Trophoblast cell (in vitro differentiated cells and primary cell): ENCODE results near the gene EMC1.

Source experiments
- DNase-seq, 2 donors: peaks; one replicate each; pipeline ENCODE4 v3.0.0-alpha.2; 2016
- H2AFZ ChIP-seq: 2 replicates; pipeline ENCODE4 v1.6.1; 2013; ENCODE audit warnings: low read length, moderate library complexity, mild to moderate bottlenecking; ENCODE audit not compliant: insufficient read depth, poor library complexity
- H2AK5ac ChIP-seq: 2 replicates; pipeline ENCODE4 v1.6.1; 2013; ENCODE audit warnings: mild to moderate bottlenecking, low read length
- H2BK120ac ChIP-seq: 2 replicates; pipeline ENCODE4 v1.6.1; 2013; ENCODE audit warnings: low read length, mild to moderate bottlenecking, moderate library complexity; ENCODE audit not compliant: insufficient read depth, poor library complexity
- H2BK12ac ChIP-seq: 2 replicates; pipeline ENCODE4 v1.6.1; 2013; ENCODE audit warnings: mild to moderate bottlenecking, low read length, moderate library complexity
- H2BK5ac ChIP-seq: 2 replicates; pipeline ENCODE4 v1.6.1; 2013; ENCODE audit warnings: low read length, low read depth, moderate library complexity, mild to moderate bottlenecking; ENCODE audit not compliant: poor library complexity
- H3K14ac ChIP-seq: 2 replicates; pipeline ENCODE4 v1.6.1; 2013; ENCODE audit warnings: mild to moderate bottlenecking, low read length
- H3K18ac ChIP-seq: 2 replicates; pipeline ENCODE4 v1.6.1; 2013; ENCODE audit warnings: mild to moderate bottlenecking, low read length
- H3K23ac ChIP-seq: 2 replicates; pipeline ENCODE4 v1.6.1; 2013; ENCODE audit warnings: low read length
- H3K27ac ChIP-seq: 2 replicates; pipeline ENCODE4 v1.5.1; 2013; ENCODE audit warnings: low read depth, mild to moderate bottlenecking, inconsistent platforms, low read length, moderate library complexity
- H3K27me3 ChIP-seq: 2 replicates; pipeline ENCODE4 v1.6.1; 2013; ENCODE audit warnings: inconsistent platforms, mild to moderate bottlenecking, low read length, moderate library complexity; ENCODE audit not compliant: insufficient read depth
- H3K36me3 ChIP-seq, 2 experiments: 1 replicate in 1 of 2; 2 replicates in 1 of 2; pipeline ENCODE4 v1.6.1; 2013; ENCODE audit warnings: low read length in 2 of 2, mild to moderate bottlenecking in 2 of 2, moderate library complexity in 1 of 2; ENCODE audit not compliant: insufficient read depth in 2 of 2, control insufficient read depth in 1 of 2
- H3K4ac ChIP-seq: 2 replicates; pipeline ENCODE4 v1.6.1; 2013; ENCODE audit warnings: low read depth, mild to moderate bottlenecking, low read length, moderate library complexity
- H3K4me1 ChIP-seq, 2 experiments: 1 replicate in 1 of 2; 2 replicates in 1 of 2; pipeline ENCODE4 v1.6.1; 2013; ENCODE audit warnings: low read length in 2 of 2, mild to moderate bottlenecking in 2 of 2, moderate library complexity in 1 of 2; ENCODE audit not compliant: insufficient read depth in 2 of 2, control insufficient read depth in 1 of 2
- H3K4me2 ChIP-seq: 2 replicates; pipeline ENCODE4 v1.6.1; 2013; ENCODE audit warnings: inconsistent platforms, mild to moderate bottlenecking, low read length, moderate library complexity
- H3K4me3 ChIP-seq: 2 replicates; pipeline ENCODE4 v1.5.1; 2013; ENCODE audit warnings: mild to moderate bottlenecking, low read depth, low read length, inconsistent platforms
- H3K79me1 ChIP-seq: one replicate; pipeline ENCODE4 v1.6.1; 2013; ENCODE audit warnings: low read length
- H3K79me2 ChIP-seq: 2 replicates; pipeline ENCODE4 v1.6.1; 2013; ENCODE audit warnings: low read length, mild to moderate bottlenecking; ENCODE audit not compliant: control insufficient read depth, insufficient read depth, poor library complexity
- H3K9ac ChIP-seq: 2 replicates; pipeline ENCODE4 v1.6.1; 2013; ENCODE audit warnings: mild to moderate bottlenecking, low read length
- H3K9me3 ChIP-seq: 2 replicates; pipeline ENCODE4 v1.6.1; 2013; ENCODE audit warnings: low read depth, mild to moderate bottlenecking, control low read depth, inconsistent platforms, low read length; ENCODE audit not compliant: insufficient read depth
- H4K12ac ChIP-seq: 2 replicates; pipeline ENCODE4 v1.6.1; 2013; ENCODE audit warnings: low read depth, mild to moderate bottlenecking, low read length, moderate library complexity
- H4K8ac ChIP-seq: 2 replicates; pipeline ENCODE4 v1.6.1; 2013; ENCODE audit warnings: low read depth, mild to moderate bottlenecking, low read length, moderate library complexity
- H4K91ac ChIP-seq: one replicate; pipeline ENCODE4 v1.6.1; 2013; ENCODE audit warnings: low read depth, mild to moderate bottlenecking, low read length, moderate library complexity
- WGBS: extraction: QIAGEN DNeasy Blood & Tissue Kit; methylation state at CpG from one replicate; pipeline ENCODE4 v1.1.7; 2013; ENCODE audit warnings: missing lambda C conversion rate; ENCODE audit not compliant: insufficient read length, insufficient coverage; ENCODE audit errors: extremely low coverage; 5-methylcytosine and 5-hydroxymethylcytosine counted together

The EMC1 gene

GRCh38 chr1:19229229-19229628 is 22.1 kb downstream of the EMC1 start:
- no peak overlapping the region for H3K4me2 ChIP-seq
- H4K12ac ChIP-seq: no peak overlapping the region
- H3K23ac ChIP-seq: no peak overlapping the region
- WGBS: no CpG with 5 or more reads among the region's 3 CpGs
- no peak overlapping the region for H3K4me3 ChIP-seq
- no peak overlapping the region for H3K9ac ChIP-seq
- no peak overlapping the region for H2BK120ac ChIP-seq
- H4K8ac ChIP-seq: no peak overlapping the region
- H3K18ac ChIP-seq: no peak overlapping the region
- no peak overlapping the region for H3K14ac ChIP-seq
- H2AFZ ChIP-seq: no peak overlapping the region
- no peak overlapping the region for H2BK5ac ChIP-seq
- no peaks in the 10 kb centered on the region for H3K79me2 ChIP-seq
- no peaks in the 10 kb centered on the region for H3K9me3 ChIP-seq
- no peak overlapping the region for H2BK12ac ChIP-seq
- no peak for DNase-seq
- H3K4me1 ChIP-seq: no peaks in the 10 kb centered on the region
- H3K36me3 ChIP-seq: peaks cover 52 to 78% of the 10 kb centered on the region in 2 experiments
- H3K79me1 ChIP-seq: no peaks in the 10 kb centered on the region
- no peak overlapping the region for H3K27ac ChIP-seq
- H3K4ac ChIP-seq: no peak overlapping the region
- H4K91ac ChIP-seq: no peak overlapping the region
- no peaks in the 10 kb centered on the region for H3K27me3 ChIP-seq
- no peak overlapping the region for H2AK5ac ChIP-seq

GRCh38 chr1:19222979-19223824 is 28.1 kb downstream of the EMC1 start:
- Histone ChIP-seq H4K8ac (no peak overlapping the region), H3K9me3 (no peaks in the 10 kb centered on the region), H2AFZ (no peak overlapping the region), H3K4me3 (no peak overlapping the region), H3K27me3 (no peaks in the 10 kb centered on the region), H4K12ac (no peak overlapping the region), H3K36me3 (peaks cover 53 to 87% of the 10 kb centered on the region in 2 experiments), H2BK120ac (no peak overlapping the region), H3K27ac (no peak overlapping the region), H3K79me2 (no peaks in the 10 kb centered on the region), H3K23ac (no peak overlapping the region), H3K79me1 (no peaks in the 10 kb centered on the region), H2BK12ac (no peak overlapping the region), H3K4me2 (no peak overlapping the region), H2BK5ac (no peak overlapping the region), H3K4me1 (no peaks in the 10 kb centered on the region), H3K9ac (no peak overlapping the region), H2AK5ac (no peak overlapping the region), H3K14ac (no peak overlapping the region), H4K91ac (no peak overlapping the region), H3K18ac (no peak overlapping the region), H3K4ac (no peak overlapping the region)
- no CpG with 5 or more reads among the region's 15 CpGs for WGBS
- DNase-seq: no peak

GRCh38 chr1:19222573-19222972 is 28.8 kb downstream of the EMC1 start:
- Histone ChIP-seq H3K4me3 (peak overlapping the region; percentile 15), H3K4me2 (no peak overlapping the region), H3K18ac (no peak overlapping the region), H3K9me3 (no peaks in the 10 kb centered on the region), H3K27ac (no peak overlapping the region), H2BK12ac (no peak overlapping the region), H3K27me3 (no peaks in the 10 kb centered on the region), H2AK5ac (no peak overlapping the region), H3K79me1 (no peaks in the 10 kb centered on the region), H4K91ac (no peak overlapping the region), H2BK5ac (no peak overlapping the region), H3K79me2 (no peaks in the 10 kb centered on the region), H3K14ac (no peak overlapping the region), H3K9ac (no peak overlapping the region), H3K23ac (no peak overlapping the region), H3K4me1 (no peaks in the 10 kb centered on the region), H2BK120ac (no peak overlapping the region), H3K36me3 (peaks cover 53 to 86% of the 10 kb centered on the region in 2 experiments), H3K4ac (no peak overlapping the region), H4K8ac (no peak overlapping the region), H4K12ac (no peak overlapping the region), H2AFZ (no peak overlapping the region)
- no CpG with 5 or more reads among the region's 11 CpGs for WGBS
- DNase-seq: no peak

- no peaks in the 10 kb centered on the region for H3K79me1 ChIP-seq
- no peak overlapping the region for H3K14ac ChIP-seq
- no peaks in the 10 kb centered on the region for H3K27me3 ChIP-seq
- no peak overlapping the region for H3K9ac ChIP-seq
- no peak overlapping the region for H3K4me3 ChIP-seq
- H3K23ac ChIP-seq: no peak overlapping the region
- H2BK12ac ChIP-seq: no peak overlapping the region
- H2AFZ ChIP-seq: no peak overlapping the region
- no peak overlapping the region for H3K18ac ChIP-seq
- no peak overlapping the region for H4K8ac ChIP-seq
- H2AK5ac ChIP-seq: no peak overlapping the region
- H3K9me3 ChIP-seq: no peaks in the 10 kb centered on the region
- DNase-seq: no peak
- no peak overlapping the region for H2BK120ac ChIP-seq
- H4K91ac ChIP-seq: no peak overlapping the region
- H3K36me3 ChIP-seq: peaks cover 48 to 72% of the 10 kb centered on the region in 2 experiments
- WGBS: no CpG with 5 or more reads among the region's 7 CpGs
- no peak overlapping the region for H3K4ac ChIP-seq
- no peak overlapping the region for H3K4me2 ChIP-seq
- H2BK5ac ChIP-seq: no peak overlapping the region
- H3K79me2 ChIP-seq: no peaks in the 10 kb centered on the region
- H3K27ac ChIP-seq: no peak overlapping the region
- no peaks in the 10 kb centered on the region for H3K4me1 ChIP-seq
- H4K12ac ChIP-seq: no peak overlapping the region
Observed at GRCh38 chr1:19220991-19221390, 30.3 kb downstream of the EMC1 start.
